NCI-H1105 (cell line): ENCODE data around the gene BTBD18.
"Not testable (repeated sequence)": the region's sequence is repeated elsewhere in the genome, so short reads cannot be mapped to it uniquely, and the experiment has no call there.

ENCODE experiments used
- DNase-seq: peaks from one replicate; lab custom pipeline; 2025; lab: John Stamatoyannopoulos, UW

Gene BTBD18

DNA sequence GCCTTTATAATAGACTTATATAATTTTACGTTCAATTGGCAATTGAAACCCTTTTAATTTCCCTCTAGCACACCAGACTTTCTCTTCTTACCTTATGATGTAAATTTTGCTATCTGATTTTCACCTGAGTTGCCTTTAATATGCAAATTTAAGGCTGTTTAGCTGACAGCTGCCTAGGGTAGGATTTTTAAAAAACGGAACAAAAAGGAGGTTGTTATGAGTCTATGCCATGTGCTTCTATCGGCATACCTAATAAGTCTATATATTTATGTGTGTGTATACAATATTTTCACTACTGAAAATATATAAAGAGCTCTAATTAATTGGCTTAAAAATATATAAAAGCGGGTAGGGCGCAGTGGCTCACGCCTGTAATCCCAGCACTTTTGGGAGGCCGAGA is 22.1 kb downstream of the BTBD18 start:
- DNase-seq, result no peak

DNA sequence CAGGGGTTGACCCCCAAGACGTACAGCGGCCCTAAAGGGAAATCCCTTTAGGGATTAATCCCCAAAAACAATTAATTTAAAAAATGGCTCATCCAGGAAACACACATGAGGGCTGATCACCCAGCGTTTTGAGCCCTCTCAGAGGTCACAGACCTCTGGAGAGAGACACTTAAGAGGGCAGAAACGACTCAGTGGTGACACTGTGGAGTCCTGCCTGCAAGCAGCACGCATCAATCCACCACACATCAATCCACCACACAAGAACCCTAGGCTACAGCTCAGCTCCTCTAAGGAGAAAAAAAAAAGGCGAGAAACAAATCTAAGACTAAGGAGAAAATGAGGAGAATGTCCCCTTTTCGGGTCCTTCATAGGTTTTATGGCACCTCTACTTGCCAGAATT is 22.8 kb downstream of the BTBD18 start:
- no peak for DNase-seq

DNA sequence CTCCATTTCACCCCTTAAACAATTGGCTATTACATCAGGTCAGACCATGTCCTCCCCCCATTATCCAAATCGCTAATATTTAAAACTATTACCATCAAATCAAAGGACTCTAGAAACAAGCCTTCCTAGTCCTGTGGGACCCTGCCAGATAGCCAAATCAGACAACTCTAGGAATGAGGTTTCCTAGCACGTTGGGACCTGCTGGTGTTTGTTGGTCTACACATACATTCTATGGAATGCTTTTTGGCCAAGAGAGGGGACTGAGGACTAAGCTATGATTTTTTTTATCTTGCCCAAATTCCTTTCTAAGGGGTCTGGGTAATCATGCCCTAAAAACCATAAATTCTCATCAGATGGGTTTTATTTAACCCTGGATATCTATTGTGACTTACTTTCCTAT is 24.4 kb downstream of the BTBD18 start:
- DNase-seq, result no peak

DNA sequence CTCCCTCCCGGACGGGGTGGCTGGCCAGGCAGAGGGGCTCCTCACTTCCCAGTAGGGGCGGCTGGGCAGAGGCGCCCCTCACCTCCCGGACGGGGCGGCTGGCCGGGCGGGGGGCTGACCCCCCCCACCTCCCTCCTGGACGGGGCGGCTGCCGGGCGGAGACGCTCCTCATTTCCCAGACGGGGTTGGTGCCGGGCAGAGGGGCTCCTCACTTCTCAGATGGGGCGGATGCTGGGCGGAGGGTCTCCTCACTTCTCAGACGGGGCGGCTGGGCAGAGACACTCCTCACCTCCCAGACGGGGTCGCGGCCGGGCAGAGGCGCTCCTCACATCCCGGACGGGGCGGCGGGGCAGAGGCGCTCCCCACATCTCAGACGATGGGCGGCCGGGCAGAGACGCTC is 34.9 kb downstream of the BTBD18 start:
- DNase-seq, result not testable (repeated sequence)

DNA sequence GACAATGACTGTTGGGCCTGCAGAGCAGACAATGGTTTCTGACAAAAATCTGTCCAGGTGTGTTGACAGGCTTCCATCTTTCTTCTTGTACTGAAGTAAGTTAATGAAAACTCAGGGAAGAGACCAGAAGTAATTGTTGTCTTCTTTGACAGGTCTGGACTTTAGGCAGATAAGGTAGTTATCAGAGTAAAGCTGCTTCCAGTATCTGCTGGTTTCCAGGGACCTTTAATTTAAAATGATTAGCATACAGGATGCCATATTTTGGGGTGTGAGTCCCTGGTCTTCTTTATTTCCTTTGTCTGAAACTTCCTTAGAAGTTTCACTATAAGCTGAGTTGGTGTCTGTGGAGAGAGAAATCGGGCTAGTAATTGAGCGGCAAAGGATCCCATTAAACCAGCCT is 37.8 kb downstream of the BTBD18 start:
- DNase-seq, result no peak

DNA sequence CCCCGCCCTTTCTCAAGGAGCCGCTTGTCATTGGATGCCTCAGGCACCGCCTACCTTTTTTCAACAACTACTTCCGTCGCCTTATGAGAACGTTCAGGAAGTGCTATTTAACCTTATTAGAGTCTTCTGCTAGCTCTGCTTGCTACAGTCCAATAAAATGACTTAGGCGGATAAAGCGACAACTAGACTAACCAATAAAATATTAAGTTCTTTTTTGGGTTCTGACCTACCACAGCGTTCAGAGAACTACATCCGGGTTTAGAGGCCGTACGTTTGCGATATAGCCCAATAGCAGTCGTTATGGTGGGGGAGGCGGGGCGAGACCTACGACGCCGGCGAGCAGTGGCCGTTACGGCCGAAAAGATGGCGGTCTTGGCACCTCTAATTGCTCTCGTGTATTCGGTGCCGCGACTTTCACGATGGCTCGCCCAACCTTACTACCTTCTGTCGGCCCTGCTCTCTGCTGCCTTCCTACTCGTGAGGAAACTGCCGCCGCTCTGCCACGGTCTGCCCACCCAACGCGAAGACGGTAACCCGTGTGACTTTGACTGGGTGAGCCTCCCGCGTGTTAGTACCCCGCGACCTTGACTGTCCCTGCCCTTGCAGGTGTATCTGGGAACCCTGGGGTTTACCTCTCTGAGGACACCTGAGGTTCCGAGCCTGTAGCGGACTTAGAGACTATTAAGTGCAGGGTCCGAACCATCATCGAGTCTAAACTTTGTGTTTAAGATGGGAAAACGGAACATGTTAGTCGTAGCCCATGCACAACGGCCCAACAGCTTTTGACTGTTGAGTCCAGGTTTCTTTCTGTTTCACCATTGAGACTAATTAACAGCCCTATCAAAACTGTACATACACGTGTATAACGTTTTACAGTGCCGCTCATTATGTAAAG is 39.1 kb downstream of the BTBD18 start, which contains the start of gene TMX2:
TSS of gene TMX2 (plus strand) at position 338 of the 895 bp plus-strand sequence. CDS start at position 364, 26 bp downstream.
- DNase-seq, result peak; percentile 98

DNA sequence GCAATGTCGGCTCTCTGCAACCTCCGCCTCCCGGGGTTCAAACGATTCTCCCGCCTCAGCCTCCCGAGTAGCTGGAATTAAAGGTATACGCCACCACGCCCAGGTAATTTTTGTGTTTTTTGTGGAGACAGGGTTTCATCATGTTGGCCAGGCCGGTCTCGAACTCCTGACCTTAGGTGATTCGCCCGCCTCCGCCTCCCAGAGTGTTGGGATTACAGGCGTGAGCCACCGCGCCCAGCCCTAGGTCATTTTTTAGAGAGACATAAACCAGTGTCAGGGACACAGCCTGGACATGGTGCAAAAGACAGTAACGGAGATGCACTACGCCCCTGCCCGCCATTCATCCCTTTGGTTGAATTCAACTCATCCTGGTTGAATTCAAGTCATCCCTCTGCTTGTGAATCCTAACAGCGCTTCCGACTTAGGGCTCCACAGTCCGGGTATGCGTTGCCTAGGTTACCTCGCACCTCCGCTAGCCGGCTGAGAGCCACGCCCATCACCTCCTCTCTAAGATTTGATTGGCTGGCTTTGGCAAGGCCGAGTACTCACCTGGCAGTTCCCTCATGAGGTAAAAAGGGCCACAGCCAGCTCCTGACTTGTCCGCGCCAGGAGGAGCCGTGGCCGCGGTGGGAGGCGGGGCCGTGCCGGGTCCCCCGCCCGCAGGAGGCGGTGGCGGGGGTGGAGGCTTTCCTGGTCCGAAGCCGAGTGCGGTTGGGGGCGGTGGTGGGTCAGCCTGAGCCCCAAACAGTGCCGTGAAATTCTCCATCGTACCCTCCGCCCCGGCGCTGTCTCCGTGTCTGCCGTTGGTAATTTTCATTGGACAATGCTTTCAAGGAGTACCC is 40.0 kb downstream of the BTBD18 start, which contains the start of gene MED19:
TSS of gene MED19 (minus strand) at position 802 of the 842 bp plus-strand sequence. CDS start at position 766, 36 bp downstream.
- DNase-seq, result peak; percentile 97

DNA sequence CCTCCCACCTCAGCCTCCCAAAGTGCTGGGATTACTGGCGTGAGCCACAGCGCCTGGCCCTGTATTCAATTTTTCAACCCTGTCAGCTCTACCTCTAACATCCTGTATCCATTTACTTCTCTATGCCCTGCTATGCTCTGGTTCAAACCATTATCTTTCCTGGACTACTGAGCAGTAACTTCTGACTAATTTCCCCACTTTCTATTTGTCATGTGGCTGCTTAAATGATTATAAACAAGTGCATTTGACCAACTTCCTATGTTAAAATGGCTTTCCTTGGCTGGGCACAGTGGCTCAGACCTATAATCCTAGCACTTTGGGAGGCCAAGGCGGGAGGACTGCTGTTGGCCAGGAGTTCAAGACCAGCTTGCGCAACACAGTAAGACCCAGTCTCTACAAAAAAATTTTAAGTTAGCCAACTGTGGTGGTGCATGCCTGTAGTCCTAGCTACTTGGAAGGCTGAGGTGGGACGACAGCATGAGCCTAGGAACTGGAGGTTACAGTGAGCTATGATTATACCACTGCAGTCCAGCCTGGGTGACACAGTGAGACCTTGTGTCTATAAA is 41.7 kb downstream of the BTBD18 start:
- no peak for DNase-seq

DNA sequence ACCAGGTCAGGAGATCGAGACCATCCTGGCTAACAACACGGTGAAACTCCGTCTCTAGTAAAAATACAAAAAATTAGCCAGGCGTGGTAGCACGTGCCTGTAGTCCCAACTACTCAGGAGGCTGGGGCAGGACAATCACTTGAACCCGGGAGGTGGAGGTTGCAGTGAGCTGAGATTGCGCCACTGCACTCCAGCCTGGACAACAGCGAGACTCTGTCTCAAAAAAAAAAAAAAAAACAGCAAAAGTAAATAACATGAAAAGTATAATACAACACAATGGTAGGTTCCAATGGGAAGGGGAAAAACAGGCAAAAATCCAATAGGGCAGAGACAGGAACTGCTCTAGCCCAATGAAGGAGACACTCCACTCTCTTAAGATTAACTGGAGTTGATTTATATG is 46.2 kb downstream of the BTBD18 start:
- not testable (repeated sequence) for DNase-seq

DNA sequence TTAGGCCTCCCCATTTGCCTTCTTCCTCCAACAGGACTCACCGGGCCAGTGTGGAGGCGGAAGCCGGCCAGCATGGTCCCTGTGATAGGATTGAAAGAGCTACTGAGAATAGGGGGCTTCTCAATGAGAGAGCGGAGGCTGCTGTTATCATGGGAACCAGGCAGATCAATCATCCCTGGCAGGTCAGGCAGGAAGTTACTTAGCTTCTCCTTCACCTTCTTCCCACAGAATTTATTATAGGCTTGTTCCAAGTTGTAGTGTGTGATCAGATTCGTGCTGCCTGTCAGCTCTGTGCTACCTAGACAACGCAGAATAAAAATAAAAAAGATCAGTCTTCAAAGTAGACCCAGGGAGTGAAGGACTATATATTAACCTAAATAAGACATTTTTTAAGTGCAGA is 46.7 kb downstream of the BTBD18 start:
- DNase-seq, result no peak

DNA sequence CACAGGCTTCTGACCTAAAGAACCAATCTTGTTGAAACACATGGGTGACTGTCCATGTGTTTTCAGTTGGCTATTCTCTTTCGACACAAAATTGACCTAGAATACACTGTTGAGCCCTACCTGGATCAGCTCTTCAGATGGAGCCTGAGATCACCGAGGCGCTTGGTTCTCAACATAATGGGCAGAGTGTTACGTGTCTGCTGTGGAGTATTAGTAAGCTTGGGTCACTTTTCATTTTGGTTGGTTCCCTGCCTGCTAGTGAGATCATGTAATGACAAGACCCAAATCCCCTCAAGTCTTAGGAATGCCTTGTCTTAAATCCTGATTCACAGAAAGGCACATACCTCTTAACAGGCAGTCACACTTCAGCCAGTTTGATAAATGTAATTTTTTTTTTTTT is 48.3 kb downstream of the BTBD18 start:
- DNase-seq, result no peak

DNA sequence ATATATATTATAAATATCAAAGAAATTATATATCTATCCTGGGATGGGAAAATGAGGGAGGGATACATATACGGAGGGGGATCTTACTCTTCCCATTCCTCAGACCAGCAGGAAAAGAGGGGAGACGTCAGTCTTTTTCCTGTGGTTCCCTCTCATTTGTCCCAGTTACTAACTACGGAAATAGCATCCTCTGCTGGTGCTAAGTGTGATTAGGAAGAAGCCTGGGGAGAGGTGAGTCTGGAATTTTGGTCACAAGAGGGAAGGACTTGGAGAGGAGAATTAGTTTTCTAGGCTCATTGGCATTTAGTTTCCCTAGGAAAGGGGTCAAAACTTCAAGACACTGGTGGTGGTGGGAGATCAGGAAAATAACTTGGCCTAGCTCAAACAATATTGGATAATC is 51.2 kb downstream of the BTBD18 start:
- DNase-seq, result no peak

DNA sequence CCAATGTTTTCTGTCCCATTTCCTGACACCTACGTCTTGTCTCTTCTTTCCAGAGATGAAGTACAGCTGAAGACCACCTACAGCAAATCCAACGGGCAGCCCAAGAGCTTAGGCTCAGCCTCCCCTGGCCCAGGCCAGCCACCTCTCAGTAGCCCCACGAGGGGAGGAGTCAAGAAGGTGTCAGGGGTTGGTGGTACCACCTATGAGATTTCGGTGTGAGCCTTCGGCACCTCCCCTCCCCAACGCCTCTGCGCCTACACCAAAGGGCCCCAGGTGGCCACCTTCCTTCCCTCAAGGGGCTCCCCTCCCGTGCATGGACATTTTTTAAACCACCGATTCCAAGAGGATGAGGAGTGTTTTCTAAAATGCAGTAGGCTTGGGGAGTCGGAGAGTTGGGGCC is 51.8 kb downstream of the BTBD18 start:
- no peak for DNase-seq

DNA sequence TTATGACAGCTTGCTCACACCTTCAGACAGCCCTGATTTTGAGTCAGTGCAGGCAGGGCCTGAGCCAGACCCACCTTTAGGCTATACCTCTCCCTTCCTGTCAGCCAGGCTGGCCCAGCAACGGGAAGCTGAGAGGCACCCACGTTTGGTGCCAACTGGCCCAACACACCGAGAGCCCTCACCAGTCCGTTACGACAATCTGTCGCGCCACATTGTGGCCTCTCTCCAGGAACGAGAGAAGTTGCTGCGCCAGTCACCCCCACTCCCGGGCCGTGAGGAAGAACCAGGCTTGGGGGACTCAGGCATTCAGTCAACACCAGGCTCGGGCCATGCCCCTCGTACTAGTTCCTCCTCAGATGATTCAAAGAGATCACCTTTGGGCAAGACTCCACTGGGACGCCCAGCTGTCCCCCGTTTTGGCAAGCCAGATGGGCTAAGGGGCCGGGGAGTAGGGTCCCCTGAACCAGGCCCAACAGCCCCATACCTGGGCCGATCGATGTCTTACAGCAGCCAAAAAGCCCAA is 52.7 kb downstream of the BTBD18 start:
- no peak for DNase-seq
